Neural cell (in vitro differentiated cells): ENCODE results near the gene CPLX4.

Source experiments
- EZH2 ChIP-seq: fragments of 200-600, 300-800 bp; shearing (Covaris generic), sonication (generic); IDR thresholded peaks from 2 replicates; pipeline ENCODE4 v1.6.1; 2014; ENCODE audit warnings: antibody characterized with exemption, low read length, borderline replicate concordance, mild to moderate bottlenecking; ENCODE audit not compliant: insufficient read depth, poor library complexity, severe bottlenecking
- MXI1 ChIP-seq: fragments of 450-650 bp; conservative IDR thresholded peaks from 2 replicates; pipeline ENCODE4 v1.6.1; 2014; ENCODE audit warnings: antibody characterized with exemption, mild to moderate bottlenecking; ENCODE audit not compliant: poor library complexity, severe bottlenecking
- POLR2AphosphoS5 ChIP-seq: IDR thresholded peaks from 2 replicates; pipeline ENCODE4 v1.6.1; 2012
- RAD21 ChIP-seq: fragments of 450-650 bp; conservative IDR thresholded peaks from 2 replicates; pipeline ENCODE4 v1.6.1; 2014; ENCODE audit warnings: antibody characterized with exemption, mild to moderate bottlenecking, moderate library complexity
- REST ChIP-seq: IDR thresholded peaks from 2 replicates; pipeline ENCODE4 v1.6.1; 2012; ENCODE audit warnings: borderline replicate concordance
- TAF1 ChIP-seq: IDR thresholded peaks from 2 replicates; pipeline ENCODE4 v1.6.1; 2012; ENCODE audit warnings: low read depth
- TF ChIP-seq, protein P1 (sequence below): fragments of 450-650 bp; IDR thresholded peaks from 2 replicates; pipeline ENCODE4 v1.5.1; 2014; ENCODE audit warnings: antibody characterized with exemption, mild to moderate bottlenecking, moderate library complexity; ENCODE audit not compliant: poor library complexity, severe bottlenecking

DNA sequence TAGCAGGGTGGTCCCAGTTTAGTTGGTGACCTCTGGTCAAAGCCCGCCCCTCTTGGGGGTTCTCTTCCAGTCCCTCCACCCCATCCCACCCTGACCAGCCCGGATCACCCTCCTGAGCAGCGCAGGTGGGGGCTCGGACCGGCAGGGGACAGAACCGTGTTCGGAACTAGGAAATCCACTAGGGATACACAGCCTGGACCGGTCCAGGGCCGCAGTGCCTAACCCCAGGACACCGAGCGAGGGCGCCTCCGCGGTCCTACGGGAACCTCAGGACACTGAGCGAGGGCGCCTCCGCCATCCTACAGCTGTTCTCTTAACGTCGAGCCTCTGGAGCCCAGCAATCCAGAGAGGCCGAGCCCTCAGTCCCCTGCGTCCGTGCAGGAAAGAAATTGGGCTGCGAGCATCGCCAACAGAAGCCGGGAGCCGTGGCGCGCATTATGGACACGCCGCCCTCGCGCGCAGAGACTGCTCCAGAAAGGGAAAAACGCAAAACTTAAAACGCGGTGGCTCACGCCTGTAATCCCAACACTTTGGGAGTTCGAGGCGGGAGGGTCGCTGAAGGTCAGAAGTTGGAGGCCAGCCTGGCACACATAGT, 53.7 kb downstream of the CPLX4 start:
- TF ChIP-seq, protein P1, sequence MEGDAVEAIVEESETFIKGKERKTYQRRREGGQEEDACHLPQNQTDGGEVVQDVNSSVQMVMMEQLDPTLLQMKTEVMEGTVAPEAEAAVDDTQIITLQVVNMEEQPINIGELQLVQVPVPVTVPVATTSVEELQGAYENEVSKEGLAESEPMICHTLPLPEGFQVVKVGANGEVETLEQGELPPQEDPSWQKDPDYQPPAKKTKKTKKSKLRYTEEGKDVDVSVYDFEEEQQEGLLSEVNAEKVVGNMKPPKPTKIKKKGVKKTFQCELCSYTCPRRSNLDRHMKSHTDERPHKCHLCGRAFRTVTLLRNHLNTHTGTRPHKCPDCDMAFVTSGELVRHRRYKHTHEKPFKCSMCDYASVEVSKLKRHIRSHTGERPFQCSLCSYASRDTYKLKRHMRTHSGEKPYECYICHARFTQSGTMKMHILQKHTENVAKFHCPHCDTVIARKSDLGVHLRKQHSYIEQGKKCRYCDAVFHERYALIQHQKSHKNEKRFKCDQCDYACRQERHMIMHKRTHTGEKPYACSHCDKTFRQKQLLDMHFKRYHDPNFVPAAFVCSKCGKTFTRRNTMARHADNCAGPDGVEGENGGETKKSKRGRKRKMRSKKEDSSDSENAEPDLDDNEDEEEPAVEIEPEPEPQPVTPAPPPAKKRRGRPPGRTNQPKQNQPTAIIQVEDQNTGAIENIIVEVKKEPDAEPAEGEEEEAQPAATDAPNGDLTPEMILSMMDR, result no peak
- no peak for TF ChIP-seq REST
- TF ChIP-seq RAD21, result no peak
- no peak for TF ChIP-seq POLR2AphosphoS5
- TF ChIP-seq EZH2, result peak; percentile 78
- no peak for TF ChIP-seq TAF1
- no peak for TF ChIP-seq MXI1
